ENCODE measurements around the gene PRKCD.

PRKCD gene

GRCh38 chr3:53190659-53191058, 29.6 kb downstream of the PRKCD start:
- no peak for DNase-seq (ENCODE audit: low read depth)

- no peak for DNase-seq (ENCODE audit: low read depth)
Observed at GRCh38 chr3:53191836-53192480, 30.9 kb downstream of the PRKCD start.

GRCh38 chr3:53192608-53193007, 31.6 kb downstream of the PRKCD start:
- DNase-seq (ENCODE audit: low read depth), result no peak

- DNase-seq (ENCODE audit: low read depth), result no peak
Observed at GRCh38 chr3:53193466-53194209, 32.6 kb downstream of the PRKCD start.

GRCh38 chr3:53194210-53195065, 33.4 kb downstream of the PRKCD start:
- no peak for DNase-seq (ENCODE audit: low read depth)

GRCh38 chr3:53195066-53195450, 34.0 kb downstream of the PRKCD start:
- DNase-seq (ENCODE audit: low read depth), result no peak

- DNase-seq (ENCODE audit: low read depth), result peak; percentile 44
Observed at GRCh38 chr3:53195602-53196574, 34.9 kb downstream of the PRKCD start.

- DNase-seq (ENCODE audit: low read depth), result peak; percentile 30
Observed at GRCh38 chr3:53196575-53197407, 35.8 kb downstream of the PRKCD start.

GRCh38 chr3:53198256-53198977, 37.4 kb downstream of the PRKCD start:
- no peak for DNase-seq (ENCODE audit: low read depth)

GRCh38 chr3:53198996-53199395, 38.0 kb downstream of the PRKCD start:
- no peak for DNase-seq (ENCODE audit: low read depth)

- DNase-seq (ENCODE audit: low read depth), result no peak
Observed at GRCh38 chr3:53199834-53200233, 38.8 kb downstream of the PRKCD start.

GRCh38 chr3:53200501-53201498, 39.8 kb downstream of the PRKCD start:
- DNase-seq (ENCODE audit: low read depth), result no peak

- DNase-seq (ENCODE audit: low read depth), result no peak
Observed at GRCh38 chr3:53202331-53203015, 41.5 kb downstream of the PRKCD start.

- DNase-seq (ENCODE audit: low read depth), result no peak
Observed at GRCh38 chr3:53211706-53212702, 51.0 kb downstream of the PRKCD start.

- no peak for DNase-seq (ENCODE audit: low read depth)
Observed at GRCh38 chr3:53213276-53213675, 52.3 kb downstream of the PRKCD start.

GRCh38 chr3:53215816-53216215, 54.8 kb downstream of the PRKCD start:
- DNase-seq (ENCODE audit: low read depth), result no peak

GRCh38 chr3:53216723-53217122, 55.7 kb downstream of the PRKCD start:
- DNase-seq (ENCODE audit: low read depth), result no peak
